OCI-LY3 (cell line): ENCODE data around the gene TRDN.

Experiments
- CTCF ChIP-seq: fragments of 200-600, 300-600 bp; sonication (generic); IDR thresholded peaks from 2 replicates; pipeline ENCODE4 v1.5.1; 2014; ENCODE audit warnings: antibody characterized with exemption, low read length, low read depth
- EZH2phosphoT487 ChIP-seq: fragments of 200-600 bp; shearing (Covaris generic); IDR thresholded peaks from 2 replicates; pipeline ENCODE4 v1.6.1; 2018; ENCODE audit warnings: antibody characterized with exemption, mixed run types, low read depth

- TF ChIP-seq CTCF (no peak), EZH2phosphoT487 (no peak)
Observed at GRCh38 chr6:123676793-123677192, 40.0 kb upstream of the TRDN start.
